Hematopoietic multipotent progenitor cell treated with erythropoietin and hydrocortisone succinate and interleukin-3 and kit ligand, for 8 days (in vitro differentiated cells): Measurements from ENCODE around the gene MROH8.

Experiments used
- DNase-seq: peaks from one replicate; pipeline ENCODE4 v3.0.0-alpha.2; 2015

MROH8 gene

GRCh38 chr20:37178839-37179682, at the start of gene MROH8, which contains the start of gene RPN2:
TSS of gene MROH8 (minus strand) at chr20:37179548.
TSS of gene RPN2 (plus strand) at chr20:37179330. CDS start at chr20:37179357, 27 bp downstream.
- DNase-seq: peak; percentile 96

GRCh38 chr20:37228656-37229055, 49.3 kb upstream of the MROH8 start:
- DNase-seq: no peak

DNA sequence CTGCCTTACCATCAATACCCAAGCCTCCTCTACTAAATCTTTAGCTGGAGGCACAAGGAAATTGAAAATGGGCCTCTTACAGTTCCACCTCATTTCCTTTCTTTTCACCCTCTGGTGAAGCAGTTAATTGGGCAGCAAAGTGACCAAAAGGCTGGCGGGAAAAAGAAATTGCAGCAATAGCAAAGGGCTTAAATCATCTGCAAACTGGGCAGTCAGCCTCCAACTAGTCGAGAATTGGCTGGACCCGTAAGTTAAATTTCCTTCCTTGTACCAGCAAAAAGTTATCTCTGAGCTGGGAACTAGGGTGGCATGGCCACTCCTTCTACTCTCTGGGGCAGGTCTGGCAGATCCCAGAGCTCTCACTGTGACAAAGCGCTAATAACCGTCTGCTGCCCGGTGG, 48.7 kb upstream of the MROH8 start:
- DNase-seq: no peak

DNA sequence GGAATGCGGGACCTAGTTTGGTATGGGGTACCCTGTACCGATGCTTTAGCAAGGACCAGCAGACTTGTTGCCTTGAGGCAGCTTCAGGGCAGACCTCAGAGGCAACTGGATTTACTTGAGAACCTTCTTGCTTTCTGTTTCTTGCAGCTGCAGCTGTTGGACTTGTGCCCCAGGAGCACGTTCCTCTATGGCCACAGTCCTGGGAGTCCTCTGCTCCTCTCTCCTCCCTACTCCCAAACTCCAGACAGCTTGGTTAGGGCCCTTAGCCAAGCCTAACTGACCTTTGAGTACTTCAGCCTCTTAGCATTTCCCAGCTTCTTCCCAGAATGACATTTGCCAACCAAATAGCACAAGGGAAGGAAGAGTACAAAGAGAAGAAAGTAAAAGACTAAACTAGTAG, 47.5 kb upstream of the MROH8 start:
- no peak for DNase-seq

- DNase-seq: no peak
Measured at GRCh38 chr20:37225146-37225545, 45.8 kb upstream of the MROH8 start.

DNA sequence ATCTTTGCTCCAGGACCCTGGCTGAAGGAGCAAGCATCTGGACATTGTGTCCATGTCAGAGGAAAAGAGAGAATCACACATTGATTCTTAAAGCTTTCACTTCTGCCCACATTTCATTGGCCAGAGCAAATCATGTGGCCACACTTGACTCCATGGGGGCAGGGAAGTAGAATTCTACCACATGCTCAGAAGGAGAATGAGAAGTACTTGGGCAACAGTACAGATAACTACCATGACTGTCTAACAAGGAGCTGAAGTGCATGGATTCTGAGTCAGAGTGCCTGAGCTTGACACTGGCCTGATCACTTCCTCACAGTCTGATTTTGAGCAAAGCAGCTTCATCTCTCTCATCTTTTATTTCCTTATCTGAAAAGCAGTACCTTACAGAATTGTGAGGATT, 43.7 kb upstream of the MROH8 start:
- DNase-seq: peak; percentile 36

DNA sequence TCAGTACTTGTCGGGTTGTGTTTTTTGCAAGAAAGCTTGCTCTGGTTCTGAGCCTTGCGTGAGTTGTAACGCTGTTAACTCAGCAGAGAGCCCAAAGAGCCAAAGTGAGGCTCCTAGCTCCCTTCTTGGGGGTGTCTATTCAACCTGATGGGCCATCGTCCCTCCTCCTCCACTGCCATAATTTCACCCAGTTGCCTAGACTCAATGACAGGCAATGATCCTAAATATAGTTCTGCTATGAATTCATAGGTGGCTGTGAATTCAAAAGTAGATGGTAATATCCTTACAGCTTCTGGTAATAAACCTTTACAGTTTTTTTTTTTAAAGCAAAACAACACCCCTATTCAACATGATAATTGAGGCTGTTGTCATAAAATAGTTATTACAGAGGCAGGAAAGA, 42.7 kb upstream of the MROH8 start:
- DNase-seq: no peak

DNA sequence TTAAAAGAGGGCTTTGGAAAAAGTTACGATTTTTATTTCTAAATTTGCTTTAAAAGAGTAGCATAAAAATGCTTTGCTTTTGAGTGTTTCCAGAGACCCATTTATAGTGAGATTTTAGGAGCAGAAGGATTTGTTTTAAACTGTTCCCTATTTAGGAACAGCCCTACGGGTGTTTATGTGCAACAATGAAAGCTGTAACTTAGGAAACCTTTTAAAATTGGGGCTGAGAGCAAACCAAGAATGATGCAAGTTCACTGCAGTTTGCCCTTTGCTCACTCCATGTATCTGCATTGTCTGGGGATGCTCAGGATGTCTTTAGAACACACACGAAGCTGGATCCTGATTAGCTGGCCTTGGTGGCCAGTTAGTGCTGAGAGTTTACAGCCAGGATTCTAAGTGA, 41.4 kb upstream of the MROH8 start:
- peak; percentile 27 for DNase-seq

DNA sequence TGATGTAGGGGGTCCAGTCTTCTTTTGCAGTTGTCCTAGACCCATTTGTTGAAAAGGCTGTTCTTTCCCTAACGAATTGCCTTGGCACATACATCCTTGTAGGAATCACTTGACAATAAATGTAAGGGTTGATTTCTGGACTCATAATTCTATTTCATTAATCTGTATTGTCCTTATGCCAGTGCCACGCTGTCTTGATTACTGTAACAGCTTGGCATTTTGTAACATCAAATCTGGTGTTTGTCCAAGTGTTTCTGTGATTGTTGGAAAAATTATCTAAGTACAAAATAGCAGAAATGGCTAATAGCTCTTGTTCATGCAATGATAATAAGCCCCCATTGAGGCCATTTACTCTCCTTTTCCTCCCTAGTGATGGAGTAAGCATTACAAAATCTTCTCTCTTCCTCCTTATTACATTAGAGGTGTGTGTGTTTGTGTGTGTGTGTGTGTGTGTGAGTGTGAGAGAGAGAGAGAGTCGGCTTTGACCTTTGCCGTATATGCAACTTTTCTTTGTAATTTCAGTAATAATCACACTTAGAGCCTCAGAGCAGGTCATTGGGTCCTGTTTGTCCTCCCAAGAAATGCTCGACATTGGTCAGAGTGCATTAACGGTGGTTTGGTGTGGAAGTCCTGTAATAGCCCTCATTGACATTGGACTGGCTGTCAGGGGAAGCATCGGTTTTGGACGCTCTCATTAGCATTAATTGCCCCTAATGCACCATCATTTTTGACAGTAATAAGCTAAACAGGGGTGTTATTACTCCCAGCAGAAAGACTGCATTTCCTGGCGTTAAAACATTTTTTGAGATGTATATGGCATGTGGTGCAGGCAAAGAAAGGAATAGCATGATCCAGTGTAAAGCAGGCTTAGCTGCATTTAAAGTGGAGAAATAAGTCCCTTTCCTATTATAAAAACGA, 40.7 kb upstream of the MROH8 start:
- DNase-seq: no peak

DNA sequence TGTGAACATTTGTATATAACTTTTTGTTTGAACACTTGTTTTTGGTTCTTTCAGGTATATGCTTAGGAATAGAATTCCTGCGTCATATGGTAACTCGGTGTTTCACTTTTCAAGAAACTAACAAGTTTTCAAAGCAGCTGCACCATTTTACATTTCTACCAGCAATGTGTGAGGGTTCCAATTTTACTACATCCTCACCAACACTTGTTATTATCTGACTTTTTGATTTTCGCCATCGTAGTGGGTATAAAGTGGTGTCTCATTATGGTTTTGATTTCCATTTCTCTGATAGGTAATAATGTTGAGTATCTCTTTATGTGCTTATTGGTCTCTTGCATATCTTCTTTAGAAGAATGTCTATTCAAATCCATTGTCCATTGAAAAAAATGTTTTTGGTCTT, 39.6 kb upstream of the MROH8 start:
- DNase-seq: no peak

DNA sequence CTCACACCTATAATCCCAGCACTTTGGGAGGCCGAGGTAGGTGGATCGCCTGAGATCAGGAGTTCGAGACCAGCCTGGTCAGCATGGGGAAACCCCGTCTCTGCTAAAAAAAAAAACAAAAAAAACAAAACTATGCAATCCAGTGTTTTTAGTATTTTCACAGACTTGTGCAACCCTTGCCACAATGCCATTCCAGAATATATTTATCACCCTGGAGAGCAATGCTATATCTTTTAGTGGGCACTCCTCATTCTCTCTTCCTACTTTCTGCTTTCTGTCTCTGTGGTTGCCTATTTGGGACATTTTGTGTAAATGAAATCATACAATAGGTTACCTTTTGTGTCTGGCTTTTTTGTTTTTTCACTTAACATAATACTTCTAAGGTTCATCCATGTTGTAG, 39.1 kb upstream of the MROH8 start:
- no peak for DNase-seq

DNA sequence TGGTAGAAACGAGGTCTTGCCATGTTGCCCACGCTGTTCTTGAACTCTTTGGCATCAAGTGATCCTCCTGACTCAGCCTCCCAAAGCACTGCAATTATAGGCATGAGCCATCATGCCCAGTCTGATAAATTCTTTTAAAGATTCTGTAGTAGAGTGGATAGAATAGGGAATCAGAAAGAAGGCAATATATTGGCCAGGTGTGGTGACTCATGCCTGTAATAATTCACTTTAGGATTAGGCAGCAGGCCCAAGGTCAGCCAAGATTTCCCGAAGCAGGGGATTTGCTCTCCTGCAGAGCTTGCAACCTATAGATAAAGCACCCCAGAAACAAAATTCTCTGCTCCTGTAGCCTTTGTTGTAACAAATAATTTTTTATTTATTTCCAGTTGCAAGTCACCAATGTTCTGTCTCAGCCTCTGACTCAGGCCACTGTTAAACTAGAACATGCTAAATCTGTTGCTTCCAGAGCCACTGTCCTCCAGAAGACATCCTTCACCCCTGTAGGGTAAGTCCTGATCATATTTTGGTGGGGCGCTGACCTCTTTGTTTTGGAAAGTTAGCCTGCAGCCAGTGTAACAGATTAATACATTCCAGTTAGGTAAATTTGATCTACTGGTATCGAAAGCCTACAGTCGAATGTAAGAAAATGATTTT, 30.4 kb upstream of the MROH8 start:
- no peak for DNase-seq

DNA sequence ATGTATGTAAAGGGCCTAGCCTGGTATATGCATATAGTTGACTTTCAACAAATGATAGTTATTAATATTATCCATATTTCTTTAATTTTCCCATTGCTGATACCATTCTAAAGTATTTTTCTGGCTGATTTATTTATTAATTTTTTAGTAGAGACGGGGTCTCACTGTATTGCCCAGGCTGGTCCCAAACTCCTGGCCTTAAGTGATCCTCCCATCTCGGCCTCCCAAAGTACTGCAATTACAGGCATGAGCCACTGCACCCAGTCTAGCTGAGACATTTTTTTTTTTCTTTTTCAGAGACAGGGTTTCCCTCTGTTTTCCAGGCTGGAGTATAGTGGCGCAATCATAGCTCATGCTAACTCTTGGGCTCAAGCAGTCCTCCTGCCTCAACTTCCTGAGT, 29.8 kb upstream of the MROH8 start:
- no peak for DNase-seq

DNA sequence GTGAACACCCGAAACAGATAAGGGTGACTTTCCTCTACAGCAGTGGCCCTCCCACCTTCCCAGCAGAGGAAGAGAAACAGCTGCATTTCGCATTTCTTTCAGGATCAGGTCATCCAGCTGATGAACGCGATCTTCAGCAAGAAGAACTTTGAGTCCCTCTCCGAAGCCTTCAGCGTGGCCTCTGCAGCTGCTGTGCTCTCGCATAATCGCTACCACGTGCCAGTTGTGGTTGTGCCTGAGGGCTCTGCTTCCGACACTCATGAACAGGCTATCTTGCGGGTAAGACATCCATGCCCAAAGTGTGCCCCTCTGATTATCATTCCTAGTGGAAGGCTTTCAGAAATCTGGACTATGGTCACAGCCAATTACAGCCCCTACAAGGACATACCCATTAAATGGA, 27.8 kb upstream of the MROH8 start:
- no peak for DNase-seq

GRCh38 chr20:37205794-37206193, 26.4 kb upstream of the MROH8 start:
- DNase-seq: no peak

DNA sequence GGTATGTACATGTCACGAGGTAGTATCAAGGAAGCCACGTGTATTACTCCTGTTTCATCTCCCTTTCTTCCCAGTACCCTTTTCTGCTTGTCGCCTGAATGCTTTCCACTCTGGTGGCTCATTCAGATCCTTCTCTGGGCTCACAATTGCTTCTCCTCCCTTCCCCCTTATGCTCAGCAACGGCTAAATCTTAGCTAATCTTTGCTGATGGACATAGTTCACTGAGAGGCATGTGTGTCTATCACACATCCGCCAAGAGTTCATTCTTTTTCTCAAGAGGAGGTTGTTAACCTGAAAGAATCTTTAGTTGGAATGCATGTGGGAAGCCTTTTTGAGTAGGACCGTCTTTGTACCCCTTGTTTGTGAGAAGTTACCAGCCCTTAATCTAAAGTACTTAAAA, 25.8 kb upstream of the MROH8 start:
- no peak for DNase-seq

DNA sequence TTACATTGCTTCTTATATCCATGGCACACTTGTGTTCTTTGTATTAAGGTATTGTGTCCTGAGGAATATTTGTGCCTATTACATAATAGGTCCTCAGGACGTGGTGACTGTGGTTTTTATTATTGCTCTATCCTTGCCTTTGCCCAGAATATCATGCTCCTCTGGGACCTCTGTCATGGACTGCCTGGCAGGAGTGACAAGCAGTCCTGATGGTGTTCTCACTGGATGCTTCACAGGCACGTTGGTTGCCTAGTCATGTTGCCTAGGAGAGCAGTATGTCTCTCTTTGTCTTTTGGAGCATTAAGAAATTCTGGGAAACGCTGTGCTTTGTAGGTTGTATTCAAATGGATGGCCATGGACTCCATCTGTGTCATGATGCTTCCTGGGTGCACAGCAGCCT, 24.7 kb upstream of the MROH8 start:
- no peak for DNase-seq

DNA sequence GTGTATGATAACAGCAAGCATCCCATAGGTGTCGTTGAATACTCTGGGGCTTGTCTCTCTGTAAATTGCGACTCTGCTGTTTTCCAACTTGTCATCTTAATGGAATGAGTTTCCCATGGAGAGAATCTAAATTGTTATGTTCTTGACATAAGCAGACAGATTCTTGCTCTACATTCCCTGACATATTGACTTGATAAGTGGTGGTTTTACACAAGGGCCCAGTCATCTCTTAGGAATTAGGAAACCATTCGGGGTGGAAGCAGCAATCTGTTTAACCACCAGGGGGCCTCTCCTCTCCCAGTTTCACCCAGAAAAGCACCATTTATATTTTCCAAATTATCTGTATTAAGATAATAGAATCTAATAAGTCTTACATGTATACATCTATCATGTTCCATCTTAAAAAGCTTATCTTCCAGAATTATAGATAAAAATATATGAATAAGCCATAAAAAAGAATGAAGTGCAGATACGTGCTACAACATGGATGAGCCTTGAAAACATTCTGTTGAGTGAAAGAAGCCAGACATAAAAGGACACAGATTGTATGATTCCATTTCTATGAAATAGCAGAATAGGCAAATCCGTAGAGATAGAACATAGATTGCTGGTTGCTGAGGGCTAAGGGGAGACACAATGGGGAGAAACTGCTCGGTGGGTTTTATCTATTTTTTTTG, 23.1 kb upstream of the MROH8 start:
- DNase-seq: peak; percentile 57

GRCh38 chr20:37201827-37202162, 22.4 kb upstream of the MROH8 start:
- DNase-seq: no peak

DNA sequence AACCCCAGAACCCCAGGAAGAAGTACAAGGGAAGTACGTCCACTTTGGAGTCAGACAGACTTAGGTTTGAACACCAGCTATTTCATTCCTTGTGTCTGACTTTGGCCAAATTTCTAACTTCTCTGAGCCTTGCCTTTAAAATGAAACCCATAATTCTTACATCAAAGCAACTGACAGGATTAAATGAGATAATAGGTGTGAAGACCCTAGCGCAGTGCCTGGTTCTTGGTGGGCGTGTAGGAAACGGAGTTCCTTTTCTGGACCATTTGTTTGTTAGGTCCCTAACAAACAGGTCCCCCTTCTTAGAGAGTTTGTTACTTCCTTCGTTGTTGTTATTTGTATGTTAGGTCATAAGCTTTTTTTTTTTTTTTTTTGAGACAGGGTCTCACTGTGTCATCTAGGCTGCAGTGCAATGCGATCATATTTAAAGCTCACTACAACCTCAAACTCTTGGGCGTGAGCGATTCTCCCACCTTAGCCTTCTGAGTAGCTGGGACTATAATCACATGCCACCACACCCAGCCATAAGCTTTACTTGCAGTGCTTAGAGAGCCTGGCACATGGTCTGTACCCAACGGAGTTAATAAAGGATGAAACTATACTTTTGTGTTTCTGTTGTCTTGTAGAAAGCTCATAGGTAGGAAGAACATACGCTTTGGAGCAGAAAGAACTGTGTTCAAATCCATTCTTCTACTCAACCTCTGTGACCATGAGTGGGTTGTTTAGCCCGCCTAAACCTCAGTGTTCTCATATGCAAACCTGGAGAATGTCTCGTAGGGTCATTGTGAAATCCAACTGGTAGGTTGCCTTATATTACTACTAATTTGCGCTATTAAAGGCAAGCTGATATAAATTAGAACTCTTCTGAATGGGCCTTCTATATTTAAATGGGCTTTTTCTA, 21.8 kb upstream of the MROH8 start:
- no peak for DNase-seq

GRCh38 chr20:37200376-37200775, 21.0 kb upstream of the MROH8 start:
- DNase-seq: no peak
